Endometrium (tissue), 2 donors: Measurements from ENCODE around the gene MYO10.
"Not testable (repeated sequence)": the region's sequence is repeated elsewhere in the genome, so short reads cannot be mapped to it uniquely, and the experiment has no call there.

ENCODE experiments used
- FAIRE-seq: peaks from 2 replicates; lab custom pipeline; 2012; peaks lifted over from hg19 to GRCh38; lab: Jason Lieb, UNC
- donor health status: control.
- donor health status: control.

The MYO10 gene

DNA sequence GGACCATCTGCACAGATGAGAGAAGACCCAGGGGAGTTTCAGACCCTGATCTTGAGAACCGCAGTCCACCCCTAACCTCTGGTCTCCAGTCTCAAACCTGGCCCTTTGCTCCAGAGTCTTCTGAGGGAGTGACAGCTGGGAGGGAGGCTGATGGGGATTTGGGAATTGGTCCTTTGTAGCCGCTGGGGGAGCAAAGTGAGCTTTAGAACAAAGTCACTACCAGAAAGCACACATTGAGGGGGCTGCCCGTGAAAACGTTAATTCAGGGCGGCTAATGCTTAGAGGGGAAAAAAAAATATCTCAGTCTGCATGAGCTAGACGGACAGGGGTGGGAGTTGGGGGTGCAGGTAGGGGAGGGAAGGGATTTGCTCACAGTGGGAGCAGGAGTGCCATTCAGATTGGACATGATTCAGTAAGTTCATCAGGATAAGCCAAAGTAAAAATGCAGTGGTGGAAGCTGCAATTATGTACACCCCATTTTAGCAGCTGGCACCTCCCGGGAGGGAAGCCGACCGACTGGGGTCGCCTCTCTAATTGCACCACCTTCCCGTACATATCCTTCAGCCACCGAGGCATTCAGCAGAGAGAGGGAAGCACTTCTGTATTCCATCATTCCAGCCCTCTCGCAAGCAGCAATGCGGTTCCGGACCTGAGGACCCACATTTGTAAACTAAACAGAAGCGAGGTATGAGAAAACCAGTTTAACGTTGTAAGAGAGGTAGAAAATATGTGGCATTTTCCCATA is 195.8 kb downstream of the MYO10 start:
- FAIRE-seq: no peak

- not testable (repeated sequence) for FAIRE-seq
Measured at GRCh38 chr5:16738393-16738792, 197.7 kb downstream of the MYO10 start.

DNA sequence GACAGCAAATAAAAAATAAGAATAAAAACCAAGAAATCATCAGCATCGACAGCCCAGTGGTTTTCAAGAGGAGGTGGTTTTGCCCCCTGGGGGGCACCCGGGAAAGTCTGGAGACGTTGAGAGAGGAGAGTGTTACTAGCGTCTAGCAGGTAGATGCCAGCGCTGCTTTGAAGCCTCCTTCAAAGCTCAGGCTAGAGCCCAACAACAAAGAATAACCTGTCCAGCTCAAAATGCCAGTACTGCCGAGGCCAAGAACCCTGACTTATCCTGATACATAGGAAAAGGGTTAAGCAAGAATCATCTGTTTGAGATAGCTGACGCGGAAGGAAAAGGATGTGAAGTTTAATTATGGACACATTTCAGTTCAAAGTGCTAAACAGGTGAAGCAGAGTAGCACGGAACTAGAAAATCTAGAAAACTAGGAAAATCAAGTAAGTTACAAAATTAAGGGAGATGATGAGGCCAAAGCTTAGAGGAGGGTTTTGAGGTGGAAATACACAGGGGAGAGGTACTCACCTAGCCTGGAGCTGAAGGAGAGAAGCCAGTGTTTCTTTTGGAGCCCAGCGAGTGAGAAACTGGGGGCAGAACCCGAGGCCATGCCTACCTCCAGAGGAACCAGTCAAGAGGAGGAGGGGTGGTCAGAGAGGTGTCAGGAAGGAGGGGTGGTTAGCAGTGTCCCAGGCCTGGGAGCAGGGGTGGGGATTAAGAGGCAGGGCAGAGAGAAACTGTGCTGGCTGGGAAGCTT is 198.3 kb downstream of the MYO10 start:
- FAIRE-seq: no peak

GRCh38 chr5:16737209-16737608 is 198.9 kb downstream of the MYO10 start:
- no peak for FAIRE-seq

GRCh38 chr5:16736158-16736995 is 199.7 kb downstream of the MYO10 start:
- FAIRE-seq: no peak

GRCh38 chr5:16735101-16736060 is 200.7 kb downstream of the MYO10 start:
- FAIRE-seq: no peak

DNA sequence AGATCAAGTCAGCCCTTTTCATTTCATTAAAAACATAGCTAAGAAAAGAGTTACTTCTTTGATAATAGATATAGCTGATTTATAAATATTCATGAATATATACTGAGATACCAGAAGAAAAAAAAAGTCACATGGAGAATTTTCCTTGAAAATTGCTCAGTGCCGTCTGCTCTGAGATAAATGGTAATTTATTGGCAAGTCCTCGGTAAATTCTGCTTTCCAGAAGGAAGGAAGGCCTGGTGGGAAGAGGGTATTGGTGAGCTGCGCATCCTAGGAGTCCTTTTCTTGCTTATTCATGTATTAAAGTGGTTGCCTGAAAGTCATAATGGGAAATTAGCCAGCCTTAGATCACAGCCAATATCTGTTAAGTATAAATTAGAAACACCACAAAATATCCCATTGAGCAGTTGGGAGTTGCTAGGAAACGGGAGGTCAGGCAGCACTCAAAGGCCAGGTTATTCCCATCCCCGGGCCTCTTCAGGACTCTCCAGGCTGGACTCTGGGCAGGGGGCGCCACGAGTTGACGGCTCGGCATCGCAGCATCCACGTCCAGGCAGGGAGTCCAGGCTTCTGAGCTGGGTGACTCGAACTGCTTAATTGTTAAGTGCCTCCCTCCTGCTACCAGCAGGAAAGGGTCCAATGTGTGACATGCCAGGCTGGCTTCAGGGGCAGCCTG is 202.6 kb downstream of the MYO10 start:
- FAIRE-seq: no peak

GRCh38 chr5:16732356-16732755 is 203.7 kb downstream of the MYO10 start:
- no peak for FAIRE-seq

DNA sequence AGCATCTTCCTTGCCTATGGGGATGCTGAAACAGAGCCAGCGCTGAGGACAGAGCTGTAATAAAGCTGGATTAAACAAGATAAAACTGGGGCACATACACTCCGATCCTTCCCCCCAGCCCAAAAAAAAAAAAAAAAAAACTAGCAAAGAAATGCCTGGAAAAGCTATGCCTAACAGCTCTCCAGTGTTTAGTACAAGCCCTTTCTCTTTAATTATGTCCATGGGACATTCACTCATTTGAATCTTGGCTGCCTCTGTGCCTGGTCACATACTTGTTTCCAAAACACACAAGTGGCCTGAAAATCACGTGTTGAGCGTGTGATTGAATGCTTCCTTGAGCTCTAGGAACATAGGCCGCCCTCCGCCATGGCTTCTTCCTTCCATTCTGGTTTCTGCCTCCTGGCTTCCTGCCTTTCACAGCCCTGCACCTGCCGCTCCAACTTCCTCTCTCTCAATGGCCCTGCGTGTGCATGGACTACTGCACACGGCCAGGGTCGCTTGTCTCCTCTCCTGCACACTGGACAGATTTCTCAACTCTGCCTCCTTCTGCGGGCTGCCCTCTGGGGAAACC is 208.2 kb downstream of the MYO10 start:
- no peak for FAIRE-seq

GRCh38 chr5:16726538-16726946 is 209.5 kb downstream of the MYO10 start:
- FAIRE-seq: peak; percentile 12

DNA sequence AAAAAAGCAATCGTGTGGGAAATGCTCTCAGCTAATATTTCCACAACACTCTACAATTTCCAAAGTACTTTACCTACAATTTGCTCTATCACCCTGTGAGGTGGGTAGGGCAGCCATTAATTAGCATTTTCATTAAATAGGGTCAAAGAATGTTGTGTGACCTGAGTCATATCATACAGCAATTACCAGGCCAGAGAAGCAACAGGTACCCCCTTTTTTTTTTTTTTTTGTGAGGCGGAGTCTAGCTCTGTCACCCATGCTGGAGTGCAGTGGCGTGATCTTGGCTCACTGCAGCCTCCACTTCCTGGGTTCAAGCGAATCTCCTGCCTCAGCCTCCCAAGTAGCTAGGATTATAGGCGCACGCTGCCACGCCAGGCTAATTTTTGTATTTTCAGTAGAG is 210.5 kb downstream of the MYO10 start:
- no peak for FAIRE-seq

DNA sequence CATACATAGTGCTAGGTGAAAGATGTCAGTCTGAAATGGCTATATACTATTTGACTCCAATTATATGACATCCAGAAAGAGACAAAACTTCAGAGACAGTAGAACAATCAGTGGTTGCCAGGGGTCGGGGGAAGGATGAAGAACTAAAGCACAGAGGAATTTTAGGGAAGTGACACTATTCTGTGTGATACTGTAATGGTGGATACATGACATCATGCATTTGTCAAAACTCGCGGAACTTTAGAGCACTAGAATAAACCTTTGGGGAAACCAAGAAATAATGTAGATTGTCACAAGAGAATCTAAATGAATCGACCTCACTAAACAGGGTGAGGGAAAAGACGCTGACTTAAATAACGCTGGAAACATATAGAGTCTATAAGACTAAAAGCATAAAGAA is 212.3 kb downstream of the MYO10 start:
- FAIRE-seq: no peak

- FAIRE-seq: no peak
Measured at GRCh38 chr5:16722097-16722495, 214.0 kb downstream of the MYO10 start.

GRCh38 chr5:16721151-16722096 is 214.7 kb downstream of the MYO10 start:
- no peak for FAIRE-seq

DNA sequence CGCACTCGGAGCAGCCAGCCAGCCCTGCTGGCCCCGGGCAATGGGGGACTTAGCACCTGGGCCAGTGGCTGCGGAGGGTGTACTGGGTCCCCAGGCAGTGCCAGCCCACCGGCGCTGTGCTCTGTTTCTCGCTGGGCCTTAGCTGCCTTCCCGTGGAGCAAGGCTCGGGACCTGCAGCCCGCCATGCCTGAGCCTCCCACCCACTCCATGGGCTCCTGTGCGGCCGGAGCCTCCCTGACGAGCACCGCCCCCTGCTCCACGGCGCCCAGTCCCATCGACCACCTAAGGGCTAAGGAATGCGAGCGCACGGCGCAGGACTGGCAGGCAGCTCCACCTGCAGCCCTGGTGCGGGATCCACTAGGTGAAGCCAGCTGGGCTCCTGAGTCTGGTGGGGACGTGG is 218.1 kb downstream of the MYO10 start:
- not testable (repeated sequence) for FAIRE-seq

GRCh38 chr5:16713386-16713928 is 222.6 kb downstream of the MYO10 start:
- no peak for FAIRE-seq

GRCh38 chr5:16712620-16713019 is 223.5 kb downstream of the MYO10 start:
- FAIRE-seq: no peak

- FAIRE-seq: no peak
Measured at GRCh38 chr5:16712178-16712577, 223.9 kb downstream of the MYO10 start.
